GM19035 (cell line): ENCODE results near the gene CLEC4F.

ENCODE experiments used
- ATAC-seq: cut with Tn5 transposase; IDR thresholded peaks from one replicate; pipeline ENCODE4 v1.9.1; 2021; ENCODE audit not compliant: unreplicated experiment

CLEC4F gene

GRCh38 chr2:70820499-70820898 is at the start of gene CLEC4F:
TSS of gene CLEC4F (minus strand) at chr2:70820599. CDS start at chr2:70820523, 76 bp downstream.
- ATAC-seq = no peak

- ATAC-seq = no peak
Measured at GRCh38 chr2:70868970-70869369, 48.6 kb upstream of the CLEC4F start.

- ATAC-seq = no peak
Measured at GRCh38 chr2:70861777-70862625, 41.6 kb upstream of the CLEC4F start.

- no peak for ATAC-seq
Measured at GRCh38 chr2:70855667-70856066, 35.3 kb upstream of the CLEC4F start.

GRCh38 chr2:70854411-70854810 is 34.0 kb upstream of the CLEC4F start:
- ATAC-seq = no peak

GRCh38 chr2:70852824-70853223 is 32.4 kb upstream of the CLEC4F start:
- no peak for ATAC-seq

GRCh38 chr2:70851704-70852103 is 31.3 kb upstream of the CLEC4F start:
- no peak for ATAC-seq

- ATAC-seq = no peak
Measured at GRCh38 chr2:70850925-70851324, 30.5 kb upstream of the CLEC4F start.

- no peak for ATAC-seq
Measured at GRCh38 chr2:70842401-70842800, 22.0 kb upstream of the CLEC4F start.

- ATAC-seq = no peak
Measured at GRCh38 chr2:70837980-70838925, 17.9 kb upstream of the CLEC4F start.

GRCh38 chr2:70835643-70836042 is 15.2 kb upstream of the CLEC4F start, which contains the start of gene CD207:
TSS of gene CD207 (minus strand) at chr2:70835816. CDS start at chr2:70835776, 40 bp downstream.
- no peak for ATAC-seq

GRCh38 chr2:70834881-70835280 is 14.5 kb upstream of the CLEC4F start:
- no peak for ATAC-seq

- no peak for ATAC-seq
Measured at GRCh38 chr2:70834106-70834505, 13.7 kb upstream of the CLEC4F start.

GRCh38 chr2:70833246-70833645 is 12.8 kb upstream of the CLEC4F start:
- ATAC-seq = no peak

- ATAC-seq = no peak
Measured at GRCh38 chr2:70832386-70832785, 12.0 kb upstream of the CLEC4F start.

- ATAC-seq = no peak
Measured at GRCh38 chr2:70831861-70832260, 11.5 kb upstream of the CLEC4F start.

- ATAC-seq = no peak
Measured at GRCh38 chr2:70830366-70830765, 10.0 kb upstream of the CLEC4F start.

GRCh38 chr2:70829916-70830315 is 9.5 kb upstream of the CLEC4F start:
- no peak for ATAC-seq

- no peak for ATAC-seq
Measured at GRCh38 chr2:70828914-70829824, 8.8 kb upstream of the CLEC4F start.

- no peak for ATAC-seq
Measured at GRCh38 chr2:70828115-70828514, 7.7 kb upstream of the CLEC4F start.

GRCh38 chr2:70827388-70827787 is 7.0 kb upstream of the CLEC4F start:
- no peak for ATAC-seq
